ENCODE results near the gene FGFBP3.

DNA sequence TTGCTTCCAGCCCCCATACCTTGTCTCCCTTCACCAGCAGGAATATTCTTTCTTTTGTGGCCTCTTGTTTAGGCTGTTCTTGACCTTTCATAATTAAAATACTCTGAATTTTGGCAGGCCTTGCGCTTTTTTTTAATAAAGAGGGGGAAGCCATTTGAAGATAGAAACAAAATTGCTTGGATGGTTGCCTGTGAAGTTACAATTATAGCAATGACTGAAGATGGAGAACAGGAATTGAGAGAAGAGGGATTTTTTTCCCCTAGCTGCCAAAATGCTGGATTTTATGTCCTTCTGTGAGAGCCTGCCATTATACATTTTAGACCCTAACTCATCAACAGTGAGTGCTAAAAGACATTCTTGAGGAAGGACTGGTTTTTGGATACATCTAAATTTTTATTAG is 24.8 kb downstream of the FGFBP3 start:
- no peak for TF ChIP-seq GATA3 (IDR thresholded peaks at IDR 0.05; ENCODE audit: low read depth, low read length)
- no peak for TF ChIP-seq GATA2 (IDR thresholded peaks at IDR 0.05; ENCODE audit: low read depth, low read length)

All from SH-SY5Y (cell line).